HEK293 (cell line): ENCODE data around the gene ERCC6.

Source experiments
- ATF2 ChIP-seq: fragments of 450-650 bp; formaldehyde crosslinking; IDR thresholded peaks from 2 replicates; pipeline ENCODE4 v1.5.1; 2016; ENCODE audit warnings: missing biosample characterization, missing genetic modification characterization, low read depth
- PRDM10 ChIP-seq: fragments of 450-650 bp; formaldehyde crosslinking; IDR thresholded peaks from 2 replicates; pipeline ENCODE4 v1.5.1; 2016; ENCODE audit warnings: missing biosample characterization, missing genetic modification characterization
- SETDB1 ChIP-seq: IDR thresholded peaks from one replicate; pipeline ENCODE4 v1.6.1; 2017; ENCODE audit warnings: mild to moderate bottlenecking, low read length, moderate library complexity, mixed read lengths; ENCODE audit not compliant: insufficient read length
- ZBTB1 ChIP-seq: fragments of 450-650 bp; formaldehyde crosslinking; IDR thresholded peaks from 2 replicates; pipeline ENCODE4 v1.5.1; 2016; ENCODE audit warnings: missing biosample characterization, missing genetic modification characterization
- ZNF10 ChIP-seq: fragments of 450-650 bp; formaldehyde crosslinking; IDR thresholded peaks from 2 replicates; pipeline ENCODE4 v1.5.1; 2017; ENCODE audit warnings: missing biosample characterization, missing genetic modification characterization
- ZNF18 ChIP-seq: fragments of 450-650 bp; formaldehyde crosslinking; IDR thresholded peaks from 2 replicates; pipeline ENCODE4 v1.5.1; 2016; ENCODE audit warnings: missing biosample characterization, missing genetic modification characterization
- ZNF211 ChIP-seq: fragments of 450-650 bp; formaldehyde crosslinking; IDR thresholded peaks from 2 replicates; pipeline ENCODE4 v1.5.1; 2016; ENCODE audit warnings: low read depth, missing biosample characterization, missing genetic modification characterization
- ZNF274 ChIP-seq, 2 experiments: fragments of 200-500 bp in 1 of 2; fragments of 450-650 bp in 1 of 2; sonication (Bioruptor generic) in 1 of 2; formaldehyde crosslinking in 1 of 2; IDR thresholded peaks; 2 replicates each; pipeline versions ENCODE4 v1.5.1 to v1.6.1; 2014 to 2016; ENCODE audit warnings: borderline replicate concordance in 1 of 2, inconsistent platforms in 1 of 2, low read length in 1 of 2, missing biosample characterization in 1 of 2, missing genetic modification characterization in 1 of 2
- ZNF335 ChIP-seq: fragments of 450-650 bp; formaldehyde crosslinking; conservative IDR thresholded peaks from 2 replicates; pipeline ENCODE4 v1.5.1; 2016; ENCODE audit warnings: missing biosample characterization, missing genetic modification characterization
- ZNF366 ChIP-seq: fragments of 450-650 bp; formaldehyde crosslinking; conservative IDR thresholded peaks from 2 replicates; pipeline ENCODE4 v1.5.1; 2016; ENCODE audit warnings: missing biosample characterization, missing genetic modification characterization
- ZNF701 ChIP-seq: fragments of 450-650 bp; formaldehyde crosslinking; IDR thresholded peaks from 2 replicates; pipeline ENCODE4 v1.5.1; 2016; ENCODE audit warnings: missing biosample characterization, missing genetic modification characterization
- ZNF707 ChIP-seq: fragments of 450-650 bp; formaldehyde crosslinking; IDR thresholded peaks from 2 replicates; pipeline ENCODE4 v1.5.1; 2016; ENCODE audit warnings: missing biosample characterization, missing genetic modification characterization
- TF ChIP-seq, protein P1 (sequence below): fragments of 450-650 bp; formaldehyde crosslinking; IDR thresholded peaks from 2 replicates; pipeline ENCODE4 v1.5.1; 2016; ENCODE audit warnings: missing biosample characterization, missing genetic modification characterization

- TF ChIP-seq ZNF10, result no peak
- TF ChIP-seq SETDB1, result no peak
- no peak for TF ChIP-seq ATF2 (tag by site-specific recombination)
- no peak for TF ChIP-seq PRDM10 (tag by site-specific recombination)
- no peak for TF ChIP-seq ZNF335
- TF ChIP-seq ZNF366 (tag by site-specific recombination), result no peak
- TF ChIP-seq ZNF707, result no peak
- TF ChIP-seq, protein P1, sequence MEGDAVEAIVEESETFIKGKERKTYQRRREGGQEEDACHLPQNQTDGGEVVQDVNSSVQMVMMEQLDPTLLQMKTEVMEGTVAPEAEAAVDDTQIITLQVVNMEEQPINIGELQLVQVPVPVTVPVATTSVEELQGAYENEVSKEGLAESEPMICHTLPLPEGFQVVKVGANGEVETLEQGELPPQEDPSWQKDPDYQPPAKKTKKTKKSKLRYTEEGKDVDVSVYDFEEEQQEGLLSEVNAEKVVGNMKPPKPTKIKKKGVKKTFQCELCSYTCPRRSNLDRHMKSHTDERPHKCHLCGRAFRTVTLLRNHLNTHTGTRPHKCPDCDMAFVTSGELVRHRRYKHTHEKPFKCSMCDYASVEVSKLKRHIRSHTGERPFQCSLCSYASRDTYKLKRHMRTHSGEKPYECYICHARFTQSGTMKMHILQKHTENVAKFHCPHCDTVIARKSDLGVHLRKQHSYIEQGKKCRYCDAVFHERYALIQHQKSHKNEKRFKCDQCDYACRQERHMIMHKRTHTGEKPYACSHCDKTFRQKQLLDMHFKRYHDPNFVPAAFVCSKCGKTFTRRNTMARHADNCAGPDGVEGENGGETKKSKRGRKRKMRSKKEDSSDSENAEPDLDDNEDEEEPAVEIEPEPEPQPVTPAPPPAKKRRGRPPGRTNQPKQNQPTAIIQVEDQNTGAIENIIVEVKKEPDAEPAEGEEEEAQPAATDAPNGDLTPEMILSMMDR, result no peak
- TF ChIP-seq ZNF701 (tag by site-specific recombination), result no peak
- no peak for TF ChIP-seq ZNF274 (IDR thresholded peaks at IDR 0.05; ENCODE audit: low read length)
- no peak for TF ChIP-seq ZNF274 (tag by site-specific recombination; IDR thresholded peaks at IDR 0.05; ENCODE audit: borderline replicate concordance)
- TF ChIP-seq ZNF18 (tag by site-specific recombination), result no peak
- no peak for TF ChIP-seq ZBTB1 (tag by site-specific recombination)
- no peak for TF ChIP-seq ZNF211
Observed at GRCh38 chr10:49523301-49523700, 15.6 kb downstream of the ERCC6 start.
